ENCODE data around the gene TNFRSF8. TPM values are rescaled to one million over a fixed set of nuclear protein-coding genes. Genes with fewer than 3 reads are reported as not detected.

Gene TNFRSF8
- total RNA-seq, 1 experiment from 2014 or later: 20.8 TPM

DNA sequence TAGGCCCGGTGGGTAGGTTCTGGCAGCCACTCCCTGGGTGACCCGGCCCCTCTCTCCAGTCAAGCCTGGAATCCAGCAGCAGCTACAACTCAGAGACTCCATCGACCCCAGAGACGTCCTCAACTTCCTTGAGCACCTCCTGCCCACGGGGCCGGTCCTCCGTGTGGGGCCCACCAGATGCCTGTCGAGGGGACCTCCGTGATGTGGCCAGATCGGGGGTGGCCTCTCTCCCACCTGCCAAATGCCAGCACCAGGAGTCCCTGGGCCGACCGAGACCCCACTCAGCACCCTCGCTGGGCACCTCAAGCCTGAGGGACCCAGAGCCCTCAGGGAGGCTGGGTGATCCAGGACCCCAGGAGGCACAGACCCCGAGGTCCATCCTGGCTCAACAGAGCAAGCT lies 41.1 kb upstream of the TNFRSF8 start (continued):
- TF ChIP-seq, protein P1, sequence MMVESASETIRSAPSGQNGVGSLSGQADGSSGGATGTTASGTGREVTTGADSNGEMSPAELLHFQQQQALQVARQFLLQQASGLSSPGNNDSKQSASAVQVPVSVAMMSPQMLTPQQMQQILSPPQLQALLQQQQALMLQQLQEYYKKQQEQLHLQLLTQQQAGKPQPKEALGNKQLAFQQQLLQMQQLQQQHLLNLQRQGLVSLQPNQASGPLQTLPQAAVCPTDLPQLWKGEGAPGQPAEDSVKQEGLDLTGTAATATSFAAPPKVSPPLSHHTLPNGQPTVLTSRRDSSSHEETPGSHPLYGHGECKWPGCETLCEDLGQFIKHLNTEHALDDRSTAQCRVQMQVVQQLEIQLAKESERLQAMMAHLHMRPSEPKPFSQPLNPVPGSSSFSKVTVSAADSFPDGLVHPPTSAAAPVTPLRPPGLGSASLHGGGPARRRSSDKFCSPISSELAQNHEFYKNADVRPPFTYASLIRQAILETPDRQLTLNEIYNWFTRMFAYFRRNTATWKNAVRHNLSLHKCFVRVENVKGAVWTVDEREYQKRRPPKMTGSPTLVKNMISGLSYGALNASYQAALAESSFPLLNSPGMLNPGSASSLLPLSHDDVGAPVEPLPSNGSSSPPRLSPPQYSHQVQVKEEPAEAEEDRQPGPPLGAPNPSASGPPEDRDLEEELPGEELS (CRISPR knock-in tag; IDR thresholded peaks at IDR 0.05): no peak
- TF ChIP-seq NFE2L1 (CRISPR knock-in tag; IDR thresholded peaks at IDR 0.05) (no peak), ZNF232 (CRISPR knock-in tag; IDR thresholded peaks at IDR 0.05) (no peak)
- TF ChIP-seq, protein P2, sequence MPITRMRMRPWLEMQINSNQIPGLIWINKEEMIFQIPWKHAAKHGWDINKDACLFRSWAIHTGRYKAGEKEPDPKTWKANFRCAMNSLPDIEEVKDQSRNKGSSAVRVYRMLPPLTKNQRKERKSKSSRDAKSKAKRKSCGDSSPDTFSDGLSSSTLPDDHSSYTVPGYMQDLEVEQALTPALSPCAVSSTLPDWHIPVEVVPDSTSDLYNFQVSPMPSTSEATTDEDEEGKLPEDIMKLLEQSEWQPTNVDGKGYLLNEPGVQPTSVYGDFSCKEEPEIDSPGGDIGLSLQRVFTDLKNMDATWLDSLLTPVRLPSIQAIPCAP (CRISPR knock-in tag; IDR thresholded peaks at IDR 0.05): no peak
- TF ChIP-seq, protein P3, sequence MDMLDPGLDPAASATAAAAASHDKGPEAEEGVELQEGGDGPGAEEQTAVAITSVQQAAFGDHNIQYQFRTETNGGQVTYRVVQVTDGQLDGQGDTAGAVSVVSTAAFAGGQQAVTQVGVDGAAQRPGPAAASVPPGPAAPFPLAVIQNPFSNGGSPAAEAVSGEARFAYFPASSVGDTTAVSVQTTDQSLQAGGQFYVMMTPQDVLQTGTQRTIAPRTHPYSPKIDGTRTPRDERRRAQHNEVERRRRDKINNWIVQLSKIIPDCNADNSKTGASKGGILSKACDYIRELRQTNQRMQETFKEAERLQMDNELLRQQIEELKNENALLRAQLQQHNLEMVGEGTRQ (CRISPR knock-in tag; IDR thresholded peaks at IDR 0.05): no peak

DNA sequence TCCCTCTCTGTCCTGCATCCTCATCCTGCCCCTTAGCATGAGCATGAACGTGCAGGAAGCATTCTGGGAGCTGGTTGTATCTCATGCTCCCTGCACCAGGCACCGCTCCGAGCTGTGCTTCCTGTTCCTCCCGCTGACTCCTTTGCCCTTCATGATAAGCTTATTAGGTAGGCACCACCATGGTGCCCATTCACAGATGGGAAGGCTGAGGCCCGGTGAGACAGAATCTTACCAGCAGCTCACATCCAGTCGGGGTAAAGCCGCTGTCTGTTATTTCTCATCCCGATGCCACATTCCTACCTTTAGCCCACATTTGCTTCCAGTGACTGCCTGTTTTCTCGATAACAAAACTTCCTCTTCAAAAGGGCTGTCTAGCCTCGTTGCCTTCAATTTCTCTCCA lies 36.5 kb upstream of the TNFRSF8 start:
- POLR2A ChIA-PET: interaction anchor here (0.7 kb wide), 1 partner anchor 569 kb away, joined by 5 read pairs; no protein-coding TSS in a partner anchor
- no peak overlapping the region for H3K4me3 Mint-ChIP-seq
- no peaks in the 10 kb centered on the region for H3K27me3 Mint-ChIP-seq (ENCODE audit: low read depth)
- TF ChIP-seq GTF2I (CRISPR knock-in tag; conservative IDR thresholded peaks at IDR 0.05): no peak
- TF ChIP-seq, protein P4, sequence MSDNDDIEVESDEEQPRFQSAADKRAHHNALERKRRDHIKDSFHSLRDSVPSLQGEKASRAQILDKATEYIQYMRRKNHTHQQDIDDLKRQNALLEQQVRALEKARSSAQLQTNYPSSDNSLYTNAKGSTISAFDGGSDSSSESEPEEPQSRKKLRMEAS (CRISPR knock-in tag; IDR thresholded peaks at IDR 0.05): no peak
- no peak for TF ChIP-seq CREM (CRISPR knock-in tag; IDR thresholded peaks at IDR 0.05)
- TF ChIP-seq, protein P5, sequence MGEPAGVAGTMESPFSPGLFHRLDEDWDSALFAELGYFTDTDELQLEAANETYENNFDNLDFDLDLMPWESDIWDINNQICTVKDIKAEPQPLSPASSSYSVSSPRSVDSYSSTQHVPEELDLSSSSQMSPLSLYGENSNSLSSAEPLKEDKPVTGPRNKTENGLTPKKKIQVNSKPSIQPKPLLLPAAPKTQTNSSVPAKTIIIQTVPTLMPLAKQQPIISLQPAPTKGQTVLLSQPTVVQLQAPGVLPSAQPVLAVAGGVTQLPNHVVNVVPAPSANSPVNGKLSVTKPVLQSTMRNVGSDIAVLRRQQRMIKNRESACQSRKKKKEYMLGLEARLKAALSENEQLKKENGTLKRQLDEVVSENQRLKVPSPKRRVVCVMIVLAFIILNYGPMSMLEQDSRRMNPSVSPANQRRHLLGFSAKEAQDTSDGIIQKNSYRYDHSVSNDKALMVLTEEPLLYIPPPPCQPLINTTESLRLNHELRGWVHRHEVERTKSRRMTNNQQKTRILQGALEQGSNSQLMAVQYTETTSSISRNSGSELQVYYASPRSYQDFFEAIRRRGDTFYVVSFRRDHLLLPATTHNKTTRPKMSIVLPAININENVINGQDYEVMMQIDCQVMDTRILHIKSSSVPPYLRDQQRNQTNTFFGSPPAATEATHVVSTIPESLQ (CRISPR knock-in tag; IDR thresholded peaks at IDR 0.05): no peak
- TF ChIP-seq, protein P6, sequence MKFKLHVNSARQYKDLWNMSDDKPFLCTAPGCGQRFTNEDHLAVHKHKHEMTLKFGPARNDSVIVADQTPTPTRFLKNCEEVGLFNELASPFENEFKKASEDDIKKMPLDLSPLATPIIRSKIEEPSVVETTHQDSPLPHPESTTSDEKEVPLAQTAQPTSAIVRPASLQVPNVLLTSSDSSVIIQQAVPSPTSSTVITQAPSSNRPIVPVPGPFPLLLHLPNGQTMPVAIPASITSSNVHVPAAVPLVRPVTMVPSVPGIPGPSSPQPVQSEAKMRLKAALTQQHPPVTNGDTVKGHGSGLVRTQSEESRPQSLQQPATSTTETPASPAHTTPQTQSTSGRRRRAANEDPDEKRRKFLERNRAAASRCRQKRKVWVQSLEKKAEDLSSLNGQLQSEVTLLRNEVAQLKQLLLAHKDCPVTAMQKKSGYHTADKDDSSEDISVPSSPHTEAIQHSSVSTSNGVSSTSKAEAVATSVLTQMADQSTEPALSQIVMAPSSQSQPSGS (CRISPR knock-in tag; IDR thresholded peaks at IDR 0.05; ENCODE audit: borderline replicate concordance, low read depth): no peak
- no peak overlapping the region; the same call in 1 of the 2 replicates for H3K27ac Mint-ChIP-seq
- H3K9me3 Mint-ChIP-seq: no peaks in the 10 kb centered on the region
- DNase-seq (ENCODE audit: low spot score) (no peak), ATAC-seq (no peak)
- peaks cover 45% of the 10 kb centered on the region for H3K36me3 Mint-ChIP-seq
- CTCF ChIA-PET: no interaction called here
- H3K4me1 Mint-ChIP-seq: no peaks in the 10 kb centered on the region

DNA sequence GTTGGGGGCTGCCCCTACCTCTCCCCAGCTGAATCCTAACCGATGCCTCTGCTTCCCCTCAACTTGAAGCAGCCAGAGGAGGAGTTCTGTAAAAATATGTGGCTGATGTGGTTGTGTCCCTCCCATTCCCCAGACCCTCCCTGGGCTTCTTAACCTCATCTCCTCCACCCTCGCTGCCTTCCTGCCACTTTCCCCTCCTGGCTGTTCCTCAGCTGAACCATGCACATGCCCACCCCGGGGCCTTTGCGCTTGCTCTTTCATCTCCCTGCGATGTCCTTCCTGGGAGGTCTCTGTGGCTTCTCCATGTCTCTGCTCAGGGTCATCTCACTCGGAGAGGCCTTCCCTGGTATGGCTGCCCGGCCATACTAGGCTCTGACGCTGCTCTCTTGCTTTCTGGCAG lies 34.9 kb upstream of the TNFRSF8 start:
- ChIA-PET POLR2A (no interaction called here), CTCF (no interaction called here)
- DNase-seq (ENCODE audit: low spot score) (no peak), ATAC-seq (no peak)
- H3K27me3 Mint-ChIP-seq (ENCODE audit: low read depth): no peaks in the 10 kb centered on the region
- TF ChIP-seq ZNF423 (CRISPR knock-in tag; IDR thresholded peaks at IDR 0.05): no peak
- TF ChIP-seq SMAD3 (CRISPR knock-in tag; IDR thresholded peaks at IDR 0.05; ENCODE audit: borderline replicate concordance): no peak
- no peaks in the 10 kb centered on the region for H3K4me1 Mint-ChIP-seq
- H3K4me3 Mint-ChIP-seq: no peak overlapping the region
- H3K27ac Mint-ChIP-seq: no peak overlapping the region
- H3K9me3 Mint-ChIP-seq: no peaks in the 10 kb centered on the region
- peaks cover 40% of the 10 kb centered on the region for H3K36me3 Mint-ChIP-seq

DNA sequence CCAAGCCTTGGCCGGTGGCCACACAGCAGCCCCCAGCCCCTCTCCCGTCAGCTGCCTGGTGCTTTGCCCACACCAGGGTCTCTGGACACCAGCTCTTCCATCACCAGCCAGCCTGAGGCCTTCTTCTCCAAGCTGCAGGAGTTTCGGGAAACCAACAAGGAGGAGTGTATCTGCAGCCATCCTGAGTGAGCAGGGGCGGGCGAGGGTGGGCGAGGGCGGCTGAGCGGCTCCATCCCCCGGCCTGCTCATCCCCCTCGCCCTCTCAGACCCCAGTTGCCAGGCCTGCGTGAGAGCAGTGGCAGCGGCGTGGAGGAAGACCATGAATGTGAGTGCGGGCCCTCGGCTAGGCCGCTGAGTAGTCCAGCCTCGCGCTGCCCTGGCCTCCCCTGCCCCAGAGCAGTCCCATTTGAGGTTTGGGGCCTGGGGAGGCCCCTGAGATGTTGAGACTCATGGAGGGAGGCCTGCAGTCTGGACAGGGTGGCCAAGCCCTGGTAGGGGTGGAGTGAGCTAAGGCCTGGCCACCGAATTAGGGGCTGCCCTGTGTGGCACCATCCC lies 34.1 kb upstream of the TNFRSF8 start:
- peaks cover 36% of the 10 kb centered on the region for H3K36me3 Mint-ChIP-seq
- H3K27ac Mint-ChIP-seq: no peak overlapping the region
- POLR2A ChIA-PET: no interaction called here
- DNase-seq (ENCODE audit: low spot score) (no peak), ATAC-seq (no peak)
- no peak overlapping the region for H3K4me3 Mint-ChIP-seq
- TF ChIP-seq KAT7 (CRISPR knock-in tag; IDR thresholded peaks at IDR 0.05; ENCODE audit: borderline replicate concordance) (no peak), ZNF671 (CRISPR knock-in tag; IDR thresholded peaks at IDR 0.05) (no peak)
- TF ChIP-seq, protein P7, sequence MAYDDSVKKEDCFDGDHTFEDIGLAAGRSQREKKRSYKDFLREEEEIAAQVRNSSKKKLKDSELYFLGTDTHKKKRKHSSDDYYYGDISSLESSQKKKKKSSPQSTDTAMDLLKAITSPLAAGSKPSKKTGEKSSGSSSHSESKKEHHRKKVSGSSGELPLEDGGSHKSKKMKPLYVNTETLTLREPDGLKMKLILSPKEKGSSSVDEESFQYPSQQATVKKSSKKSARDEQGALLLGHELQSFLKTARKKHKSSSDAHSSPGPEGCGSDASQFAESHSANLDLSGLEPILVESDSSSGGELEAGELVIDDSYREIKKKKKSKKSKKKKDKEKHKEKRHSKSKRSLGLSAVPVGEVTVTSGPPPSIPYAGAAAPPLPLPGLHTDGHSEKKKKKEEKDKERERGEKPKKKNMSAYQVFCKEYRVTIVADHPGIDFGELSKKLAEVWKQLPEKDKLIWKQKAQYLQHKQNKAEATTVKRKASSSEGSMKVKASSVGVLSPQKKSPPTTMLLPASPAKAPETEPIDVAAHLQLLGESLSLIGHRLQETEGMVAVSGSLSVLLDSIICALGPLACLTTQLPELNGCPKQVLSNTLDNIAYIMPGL (CRISPR knock-in tag; IDR thresholded peaks at IDR 0.05): no peak
- H3K4me1 Mint-ChIP-seq: no peaks in the 10 kb centered on the region
- H3K9me3 Mint-ChIP-seq: no peaks in the 10 kb centered on the region
- H3K27me3 Mint-ChIP-seq (ENCODE audit: low read depth): no peaks in the 10 kb centered on the region
- CTCF ChIA-PET: no interaction called here
